ENCODE measurements around the gene CNPY4. TPM values are rescaled to one million over a fixed set of nuclear protein-coding genes. Genes with fewer than 3 reads are reported as not detected.

Gene CNPY4
- total and polyA plus RNA-seq, 9 donors = 11.7 to 42.8 (median 24.9) TPM

DNA sequence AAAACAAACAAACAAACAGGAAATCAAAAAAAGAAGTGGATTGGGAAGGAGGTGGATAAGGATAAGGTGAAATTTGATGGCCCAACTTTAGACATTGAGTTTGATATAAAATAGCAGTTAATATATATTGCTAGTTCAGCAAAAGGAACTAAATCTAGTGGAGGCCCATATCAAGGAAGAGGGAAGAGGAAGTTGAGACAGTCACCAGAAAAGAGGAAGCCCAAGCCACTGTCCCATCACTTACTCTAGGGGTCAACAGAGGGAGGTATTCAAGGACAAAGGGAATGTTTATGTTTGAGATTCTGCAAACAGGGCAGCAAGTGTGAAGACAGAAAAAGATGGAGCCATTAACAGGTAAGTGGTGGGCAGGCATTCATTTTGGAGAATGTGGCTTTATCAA is 33.0 kb downstream of the CNPY4 start:
- TF ChIP-seq, protein P1, sequence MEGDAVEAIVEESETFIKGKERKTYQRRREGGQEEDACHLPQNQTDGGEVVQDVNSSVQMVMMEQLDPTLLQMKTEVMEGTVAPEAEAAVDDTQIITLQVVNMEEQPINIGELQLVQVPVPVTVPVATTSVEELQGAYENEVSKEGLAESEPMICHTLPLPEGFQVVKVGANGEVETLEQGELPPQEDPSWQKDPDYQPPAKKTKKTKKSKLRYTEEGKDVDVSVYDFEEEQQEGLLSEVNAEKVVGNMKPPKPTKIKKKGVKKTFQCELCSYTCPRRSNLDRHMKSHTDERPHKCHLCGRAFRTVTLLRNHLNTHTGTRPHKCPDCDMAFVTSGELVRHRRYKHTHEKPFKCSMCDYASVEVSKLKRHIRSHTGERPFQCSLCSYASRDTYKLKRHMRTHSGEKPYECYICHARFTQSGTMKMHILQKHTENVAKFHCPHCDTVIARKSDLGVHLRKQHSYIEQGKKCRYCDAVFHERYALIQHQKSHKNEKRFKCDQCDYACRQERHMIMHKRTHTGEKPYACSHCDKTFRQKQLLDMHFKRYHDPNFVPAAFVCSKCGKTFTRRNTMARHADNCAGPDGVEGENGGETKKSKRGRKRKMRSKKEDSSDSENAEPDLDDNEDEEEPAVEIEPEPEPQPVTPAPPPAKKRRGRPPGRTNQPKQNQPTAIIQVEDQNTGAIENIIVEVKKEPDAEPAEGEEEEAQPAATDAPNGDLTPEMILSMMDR (IDR thresholded peaks at IDR 0.05) = no peak
- TF ChIP-seq POLR2A (IDR thresholded peaks at IDR 0.05) (no peak), EP300 (IDR thresholded peaks at IDR 0.05) (no peak)
- H3K27ac ChIP-seq = no peak overlapping the region
- H3K27me3 ChIP-seq = no peaks in the 10 kb centered on the region
- H3K4me3 ChIP-seq = no peak overlapping the region
- intact Hi-C loops (cut with DNase I) = loop anchor here in 1 of 4 donors (5.0 kb wide), 1 partner anchor 275 kb away; the partner anchor contains the start of genes MEPCE and ZCWPW1
- no peaks in the 10 kb centered on the region for H3K9me3 ChIP-seq
- no peak for DNase-seq
- peaks cover 3% of the 10 kb centered on the region for H3K4me1 ChIP-seq (ENCODE audit: insufficient read depth)
- H3K36me3 ChIP-seq = no peaks in the 10 kb centered on the region

DNA sequence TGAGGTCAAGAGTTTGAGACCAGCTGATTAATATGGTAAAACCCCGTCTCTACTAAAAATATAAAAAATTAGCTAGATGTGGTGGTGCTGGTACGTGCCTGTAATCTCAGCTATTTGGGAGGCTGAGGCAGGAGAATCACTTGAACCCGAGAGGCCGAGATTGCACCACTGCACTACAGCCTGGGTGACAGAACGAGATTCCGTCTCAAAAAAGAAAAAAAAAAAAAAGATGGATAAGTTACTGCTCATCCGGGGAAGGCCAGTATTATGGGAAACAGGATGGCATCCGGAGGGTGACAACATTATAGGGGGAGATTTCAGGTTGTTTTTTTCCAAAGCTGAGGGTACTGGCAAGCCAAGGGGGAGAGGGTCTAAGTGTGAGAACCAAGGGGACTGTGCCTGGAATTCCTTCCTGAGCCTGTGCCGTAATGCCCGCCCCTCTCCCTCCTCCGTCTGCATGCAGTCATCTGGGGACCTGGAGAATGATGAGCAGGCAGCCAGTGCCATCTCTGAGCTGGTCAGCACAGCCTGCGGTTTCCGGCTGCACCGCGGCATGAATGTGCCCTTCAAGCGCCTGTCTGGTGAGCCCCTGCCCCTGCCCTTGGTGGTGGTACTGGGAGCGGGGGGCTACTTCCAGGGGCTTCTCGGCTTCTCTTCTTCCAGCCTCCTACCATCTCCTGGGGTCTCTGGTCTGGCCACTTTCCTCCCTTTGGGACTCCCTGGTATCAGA is 33.7 kb downstream of the CNPY4 start:
- no peaks in the 10 kb centered on the region for H3K27me3 ChIP-seq
- intact Hi-C loops (cut with DNase I) = loop anchor here in 1 of 4 donors (5.0 kb wide), 1 partner anchor 274 kb away; the partner anchor contains the start of genes MEPCE and ZCWPW1
- H3K4me3 ChIP-seq = no peak overlapping the region
- no peak for TF ChIP-seq POLR2A (IDR thresholded peaks at IDR 0.05)
- TF ChIP-seq, protein P1 (IDR thresholded peaks at IDR 0.05) = no peak
- no peak for TF ChIP-seq EP300 (IDR thresholded peaks at IDR 0.05)
- peaks cover 3% of the 10 kb centered on the region for H3K4me1 ChIP-seq (ENCODE audit: insufficient read depth)
- H3K9me3 ChIP-seq = no peaks in the 10 kb centered on the region
- WGBS, 3 donors = 86 to 88% (median 87%) methylated on average over 18 of the region's 18 CpGs
- no peak for DNase-seq
- H3K36me3 ChIP-seq = no peaks in the 10 kb centered on the region
- no peak overlapping the region for H3K27ac ChIP-seq

DNA sequence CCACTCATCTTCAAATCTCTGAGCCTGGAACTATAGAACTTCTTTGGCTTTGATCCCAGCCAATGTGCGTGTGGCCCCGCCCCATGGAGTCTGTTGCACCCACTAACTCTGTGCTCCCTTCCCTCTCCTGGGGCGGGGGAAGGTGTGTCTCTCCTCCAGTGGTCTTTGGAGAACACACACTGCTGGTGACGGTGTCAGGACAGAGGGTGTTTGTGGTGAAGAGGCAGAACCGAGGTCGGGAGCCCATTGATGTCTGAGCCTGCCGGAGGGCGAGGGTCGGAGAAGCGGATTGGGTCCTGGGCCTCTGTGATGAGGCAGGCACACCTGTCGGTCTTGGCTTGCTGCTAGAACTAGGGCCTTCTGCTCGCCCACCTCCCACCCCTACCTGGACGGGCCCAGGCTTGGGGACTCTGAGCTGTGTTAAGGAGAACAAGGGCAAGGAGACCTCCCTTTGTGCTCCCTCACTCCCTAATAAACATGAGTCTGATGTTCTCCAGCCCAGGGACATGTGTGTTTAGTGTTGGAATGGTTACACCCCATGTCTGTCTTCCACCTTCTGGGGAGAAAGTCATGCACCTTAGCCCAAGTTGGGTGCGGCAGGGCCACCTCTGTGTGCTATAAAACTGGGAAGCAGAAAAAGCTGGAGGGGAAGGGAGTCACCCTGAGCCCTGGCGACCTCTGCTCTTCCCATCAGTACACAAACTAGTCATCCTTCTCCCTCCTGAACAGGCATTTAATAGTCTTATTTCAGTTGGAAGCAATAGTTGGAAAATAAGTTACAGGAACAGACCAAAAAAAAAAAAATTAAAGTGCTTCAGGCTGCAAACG is 34.5 kb downstream of the CNPY4 start:
- Histone ChIP-seq H3K9me3 (no peaks in the 10 kb centered on the region), H3K27me3 (no peaks in the 10 kb centered on the region), H3K27ac (no peak overlapping the region), H3K36me3 (no peaks in the 10 kb centered on the region), H3K4me1 (ENCODE audit: insufficient read depth) (peaks cover 3% of the 10 kb centered on the region), H3K4me3 (no peak overlapping the region)
- no peak for DNase-seq
- intact Hi-C loops (cut with DNase I) = loop anchor here in 1 of 4 donors (5.0 kb wide), 1 partner anchor 273 kb away; the partner anchor contains the start of genes MEPCE and ZCWPW1
- WGBS, 3 donors = 72 to 77% (median 73%) methylated on average over 16 of the region's 16 CpGs
- TF ChIP-seq POLR2A (IDR thresholded peaks at IDR 0.05) (no peak), EP300 (IDR thresholded peaks at IDR 0.05) (no peak)
- TF ChIP-seq, protein P1 (IDR thresholded peaks at IDR 0.05) = no peak

DNA sequence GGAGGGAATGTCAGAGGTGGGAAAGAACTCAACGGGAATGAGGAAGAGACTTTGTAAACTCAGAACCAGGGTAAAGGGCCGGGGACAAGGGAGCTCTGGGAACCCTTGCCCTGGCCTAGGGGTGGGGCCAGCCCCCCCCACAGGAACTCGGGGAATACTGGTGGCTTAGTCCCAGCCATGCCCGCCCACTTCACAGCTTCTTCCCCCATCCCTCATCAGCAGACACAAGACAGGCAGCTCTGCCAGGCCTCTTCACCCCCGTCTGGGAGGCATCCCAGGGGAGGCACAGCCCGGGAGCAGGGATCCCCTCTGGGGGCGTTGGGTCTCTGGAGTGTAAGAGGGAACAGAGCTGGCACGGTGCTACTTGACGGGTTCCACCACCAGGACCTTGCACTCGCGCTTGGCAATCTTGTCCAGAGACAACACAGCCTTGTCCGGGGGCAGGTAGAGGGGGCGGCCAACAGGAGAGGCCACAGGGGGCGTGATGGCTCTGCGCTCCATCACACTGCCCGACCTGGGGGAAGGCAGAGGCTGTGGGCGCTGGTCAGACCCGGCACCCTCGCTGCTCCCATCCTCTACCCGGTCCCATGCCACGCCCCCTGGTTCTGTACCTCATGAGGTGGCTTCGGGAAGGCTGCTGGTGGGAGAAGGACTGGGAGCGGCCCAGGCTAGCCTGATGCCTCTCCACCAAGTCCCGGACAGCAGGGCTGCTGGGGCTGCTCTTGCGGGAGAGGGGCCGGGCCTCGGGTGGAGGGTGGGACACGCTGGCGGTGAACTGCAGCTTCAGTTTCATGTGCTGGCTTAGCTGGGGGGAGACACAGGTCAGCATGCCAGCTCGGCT is 35.4 kb downstream of the CNPY4 start:
- Histone ChIP-seq H3K4me3 (no peak overlapping the region), H3K27ac (no peak overlapping the region), H3K9me3 (no peaks in the 10 kb centered on the region), H3K36me3 (no peaks in the 10 kb centered on the region), H3K27me3 (no peaks in the 10 kb centered on the region), H3K4me1 (ENCODE audit: insufficient read depth) (peaks cover 3% of the 10 kb centered on the region)
- WGBS, 3 donors = 59 to 65% (median 63%) methylated on average over 19 to 30 of the region's 30 CpGs
- intact Hi-C loops (cut with DNase I) = loop anchor here in 1 of 4 donors (5.0 kb wide), 1 partner anchor 272 kb away; the partner anchor contains the start of genes MEPCE and ZCWPW1
- TF ChIP-seq POLR2A (IDR thresholded peaks at IDR 0.05) (no peak), EP300 (IDR thresholded peaks at IDR 0.05) (no peak)
- TF ChIP-seq, protein P1 (IDR thresholded peaks at IDR 0.05) = no peak
- DNase-seq = no peak
